Measurements from ENCODE around the gene NUP160.
"Not testable (repeated sequence)": the region's sequence is repeated elsewhere in the genome, so short reads cannot be mapped to it uniquely, and the experiment has no call there.

Gene NUP160

DNA sequence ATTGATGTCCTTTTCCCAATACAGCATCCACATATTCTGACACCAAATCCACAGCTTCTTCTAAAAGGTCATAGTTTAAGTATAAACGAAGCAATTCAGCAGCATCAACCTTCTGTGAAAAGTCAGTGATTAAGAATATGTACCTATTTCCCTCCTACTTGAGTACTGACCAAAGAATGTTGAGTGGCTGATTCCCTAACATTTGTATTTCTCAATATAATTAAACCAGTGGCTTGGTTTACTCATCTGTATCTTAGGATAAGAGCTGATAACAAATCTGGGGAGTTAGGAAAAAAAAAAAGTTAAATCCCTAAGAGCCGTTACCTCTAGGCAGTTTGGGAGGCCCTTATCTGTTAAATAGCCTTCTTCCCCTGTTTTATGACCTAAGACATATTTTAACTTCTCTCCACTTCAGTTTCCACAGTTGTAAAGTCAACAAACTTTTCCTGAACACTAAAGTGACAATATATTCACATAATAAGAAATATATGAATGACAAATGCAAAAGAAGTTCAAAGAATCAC is 65.0 kb downstream of the NUP160 start:
- no peak overlapping the region for H3K4me3 ChIP-seq (ENCODE audit: low read length)
- no peak overlapping the region for H3K27ac ChIP-seq (ENCODE audit: low read depth, low read length)
- H3K27me3 ChIP-seq (ENCODE audit: insufficient read depth, low read length, poor library complexity): no peaks in the 10 kb centered on the region
- no peak overlapping the region for H3K4ac ChIP-seq (ENCODE audit: low read depth, low read length)
- H3K23ac ChIP-seq (ENCODE audit: low read length): no peak overlapping the region
- H3K9ac ChIP-seq (ENCODE audit: low read length): no peak overlapping the region
- no peaks in the 10 kb centered on the region for H3K79me2 ChIP-seq (ENCODE audit: control insufficient read depth, insufficient read depth, low read length)
- H3K4me2 ChIP-seq (ENCODE audit: low read length): no peak overlapping the region
- no peak overlapping the region for H2BK120ac ChIP-seq (ENCODE audit: low read depth, low read length)
- no CpG with 5 or more reads among the region's 2 CpGs for WGBS (ENCODE audit: extremely low coverage, insufficient coverage, low lambda C conversion rate)
- H4K5ac ChIP-seq (ENCODE audit: low read length): no peak overlapping the region
- no peak overlapping the region for H2BK15ac ChIP-seq (replicated peaks; ENCODE audit: low read depth)
- H2AK5ac ChIP-seq (ENCODE audit: low read length): no peak overlapping the region
- no peak for DNase-seq
- H3K4me1 ChIP-seq (ENCODE audit: control insufficient read depth, low read depth, low read length): no peaks in the 10 kb centered on the region
- H4K8ac ChIP-seq (ENCODE audit: low read depth, low read length): no peak overlapping the region
- H3K36me3 ChIP-seq (ENCODE audit: control insufficient read depth, insufficient read depth, low read length): peaks cover 21% of the 10 kb centered on the region
- no peak overlapping the region for H3K18ac ChIP-seq (ENCODE audit: low read length)
- H3K56ac ChIP-seq (ENCODE audit: low read length): no peak overlapping the region
- no peak overlapping the region for H2BK5ac ChIP-seq (ENCODE audit: low read length)
- H3K79me1 ChIP-seq (ENCODE audit: low read length): no peaks in the 10 kb centered on the region

DNA sequence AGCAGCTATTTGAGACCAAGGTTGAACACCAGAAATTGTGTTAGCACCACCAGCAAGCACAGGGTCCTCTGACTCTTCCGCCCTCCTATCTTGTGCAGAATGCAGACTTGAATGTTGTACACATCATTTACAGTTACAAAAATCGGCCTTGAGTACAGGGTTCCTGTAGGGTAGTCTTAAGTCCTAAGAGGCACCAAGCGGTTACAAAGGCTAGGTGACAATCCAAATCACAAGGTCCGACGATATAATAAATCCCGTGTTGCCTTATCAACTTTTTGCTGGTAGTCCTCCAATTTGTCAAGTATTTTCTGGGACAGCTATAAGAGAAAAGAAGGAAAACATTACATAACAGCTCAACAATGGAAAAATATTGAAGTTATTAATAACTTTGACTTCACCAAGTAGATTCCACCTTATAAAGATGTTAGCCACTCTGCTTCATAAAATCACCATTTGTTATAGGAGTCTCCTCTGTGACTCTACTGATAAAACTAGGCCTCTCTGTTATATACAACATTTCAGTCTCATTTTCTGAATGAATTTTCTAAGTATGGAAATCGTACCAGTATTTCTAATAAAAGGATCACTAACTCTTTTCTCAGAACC is 69.2 kb downstream of the NUP160 start:
- Histone ChIP-seq H4K8ac (ENCODE audit: low read depth, low read length) (no peak overlapping the region), H3K27me3 (ENCODE audit: insufficient read depth, low read length, poor library complexity) (no peaks in the 10 kb centered on the region), H3K36me3 (ENCODE audit: control insufficient read depth, insufficient read depth, low read length) (peaks cover 11% of the 10 kb centered on the region), H3K27ac (ENCODE audit: low read depth, low read length) (no peak overlapping the region), H3K4me2 (ENCODE audit: low read length) (no peak overlapping the region), H3K18ac (ENCODE audit: low read length) (no peak overlapping the region), H3K4me3 (ENCODE audit: low read length) (no peak overlapping the region), H2BK5ac (ENCODE audit: low read length) (no peak overlapping the region), H2BK15ac (replicated peaks; ENCODE audit: low read depth) (no peak overlapping the region), H3K79me2 (ENCODE audit: control insufficient read depth, insufficient read depth, low read length) (no peaks in the 10 kb centered on the region), H2AK5ac (ENCODE audit: low read length) (no peak overlapping the region), H4K5ac (ENCODE audit: low read length) (no peak overlapping the region), H3K9ac (ENCODE audit: low read length) (no peak overlapping the region), H3K4me1 (ENCODE audit: control insufficient read depth, low read depth, low read length) (no peaks in the 10 kb centered on the region), H3K23ac (ENCODE audit: low read length) (no peak overlapping the region), H2BK120ac (ENCODE audit: low read depth, low read length) (no peak overlapping the region), H3K56ac (ENCODE audit: low read length) (no peak overlapping the region), H3K4ac (ENCODE audit: low read depth, low read length) (no peak overlapping the region), H3K79me1 (ENCODE audit: low read length) (no peaks in the 10 kb centered on the region)
- WGBS (ENCODE audit: extremely low coverage, insufficient coverage, low lambda C conversion rate): no CpG with 5 or more reads among the region's 7 CpGs
- no peak for DNase-seq

DNA sequence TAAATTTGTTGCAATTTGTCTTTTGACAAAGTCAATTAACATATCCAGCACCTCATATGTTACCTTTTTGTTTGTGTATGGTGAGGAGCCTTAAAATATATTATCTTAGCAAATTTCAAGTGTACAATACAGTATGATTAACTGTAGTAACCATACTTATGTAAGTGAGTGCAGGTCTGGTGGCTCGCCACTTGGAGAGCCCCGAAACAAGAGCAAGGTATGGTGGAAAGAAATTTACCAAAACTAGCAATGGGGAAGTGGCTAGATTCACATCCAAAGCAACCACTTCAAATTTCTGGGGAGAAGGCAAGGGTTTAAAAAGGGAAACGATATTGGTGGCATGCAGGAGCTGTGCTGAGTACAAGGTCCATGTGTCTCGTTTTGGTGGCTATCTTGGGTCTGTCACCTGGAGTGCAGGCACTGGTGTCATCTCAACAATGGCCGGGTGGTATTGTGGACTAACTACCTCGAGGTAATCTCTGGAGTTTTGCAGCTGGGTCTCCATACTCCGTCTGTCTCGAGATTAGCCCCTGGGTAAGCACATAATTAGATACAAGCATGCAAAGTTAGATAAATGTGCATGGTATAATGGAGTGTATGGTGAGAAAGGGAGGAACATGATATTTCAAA is 72.8 kb downstream of the NUP160 start:
- Histone ChIP-seq H3K36me3 (ENCODE audit: control insufficient read depth, insufficient read depth, low read length) (peaks cover 9% of the 10 kb centered on the region), H3K4me3 (ENCODE audit: low read length) (no peak overlapping the region), H3K79me2 (ENCODE audit: control insufficient read depth, insufficient read depth, low read length) (no peaks in the 10 kb centered on the region), H3K9ac (ENCODE audit: low read length) (no peak overlapping the region), H3K4me2 (ENCODE audit: low read length) (no peak overlapping the region), H3K27ac (ENCODE audit: low read depth, low read length) (no peak overlapping the region), H3K56ac (ENCODE audit: low read length) (no peak overlapping the region), H4K8ac (ENCODE audit: low read depth, low read length) (no peak overlapping the region), H3K79me1 (ENCODE audit: low read length) (no peaks in the 10 kb centered on the region), H3K27me3 (ENCODE audit: insufficient read depth, low read length, poor library complexity) (no peaks in the 10 kb centered on the region), H2AK5ac (ENCODE audit: low read length) (no peak overlapping the region), H4K5ac (ENCODE audit: low read length) (no peak overlapping the region), H3K4ac (ENCODE audit: low read depth, low read length) (no peak overlapping the region), H2BK15ac (replicated peaks; ENCODE audit: low read depth) (no peak overlapping the region), H2BK120ac (ENCODE audit: low read depth, low read length) (no peak overlapping the region), H2BK5ac (ENCODE audit: low read length) (no peak overlapping the region), H3K23ac (ENCODE audit: low read length) (no peak overlapping the region), H3K4me1 (ENCODE audit: control insufficient read depth, low read depth, low read length) (no peaks in the 10 kb centered on the region), H3K18ac (ENCODE audit: low read length) (no peak overlapping the region)
- no CpG with 5 or more reads among the region's 8 CpGs for WGBS (ENCODE audit: extremely low coverage, insufficient coverage, low lambda C conversion rate)
- DNase-seq: no peak

DNA sequence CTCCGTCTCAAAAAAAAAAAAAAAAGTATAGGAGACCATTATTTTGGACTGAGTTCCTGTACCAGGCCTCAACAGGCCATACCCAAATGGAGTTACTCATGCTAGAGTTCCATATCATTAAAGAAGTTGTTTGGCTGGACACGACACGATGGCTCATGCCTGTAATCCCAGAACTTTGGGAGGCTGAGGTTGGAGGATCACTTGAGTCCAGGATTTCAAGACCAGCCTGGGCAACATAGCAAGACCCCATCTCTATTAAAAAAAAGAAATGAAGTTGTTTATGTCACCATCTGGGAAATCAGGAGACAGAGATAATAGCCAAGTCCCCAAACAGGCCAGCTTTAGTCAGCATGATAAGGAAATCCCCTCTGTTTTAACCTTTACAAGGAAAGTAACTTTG is 74.3 kb downstream of the NUP160 start:
- Histone ChIP-seq H2AK5ac (ENCODE audit: low read length) (no peak overlapping the region), H3K9ac (ENCODE audit: low read length) (no peak overlapping the region), H2BK15ac (replicated peaks; ENCODE audit: low read depth) (no peak overlapping the region), H2BK5ac (ENCODE audit: low read length) (no peak overlapping the region), H4K5ac (ENCODE audit: low read length) (no peak overlapping the region), H3K79me2 (ENCODE audit: control insufficient read depth, insufficient read depth, low read length) (no peaks in the 10 kb centered on the region), H3K27ac (ENCODE audit: low read depth, low read length) (no peak overlapping the region), H3K79me1 (ENCODE audit: low read length) (no peaks in the 10 kb centered on the region), H3K23ac (ENCODE audit: low read length) (no peak overlapping the region), H3K27me3 (ENCODE audit: insufficient read depth, low read length, poor library complexity) (no peaks in the 10 kb centered on the region), H3K4me2 (ENCODE audit: low read length) (no peak overlapping the region), H3K56ac (ENCODE audit: low read length) (no peak overlapping the region), H2BK120ac (ENCODE audit: low read depth, low read length) (no peak overlapping the region), H3K18ac (ENCODE audit: low read length) (no peak overlapping the region), H3K4me1 (ENCODE audit: control insufficient read depth, low read depth, low read length) (no peaks in the 10 kb centered on the region), H3K4me3 (ENCODE audit: low read length) (no peak overlapping the region), H3K4ac (ENCODE audit: low read depth, low read length) (no peak overlapping the region), H4K8ac (ENCODE audit: low read depth, low read length) (no peak overlapping the region), H3K36me3 (ENCODE audit: control insufficient read depth, insufficient read depth, low read length) (peaks cover 4% of the 10 kb centered on the region)
- no peak for DNase-seq
- no CpG with 5 or more reads among the region's 3 CpGs for WGBS (ENCODE audit: extremely low coverage, insufficient coverage, low lambda C conversion rate)

DNA sequence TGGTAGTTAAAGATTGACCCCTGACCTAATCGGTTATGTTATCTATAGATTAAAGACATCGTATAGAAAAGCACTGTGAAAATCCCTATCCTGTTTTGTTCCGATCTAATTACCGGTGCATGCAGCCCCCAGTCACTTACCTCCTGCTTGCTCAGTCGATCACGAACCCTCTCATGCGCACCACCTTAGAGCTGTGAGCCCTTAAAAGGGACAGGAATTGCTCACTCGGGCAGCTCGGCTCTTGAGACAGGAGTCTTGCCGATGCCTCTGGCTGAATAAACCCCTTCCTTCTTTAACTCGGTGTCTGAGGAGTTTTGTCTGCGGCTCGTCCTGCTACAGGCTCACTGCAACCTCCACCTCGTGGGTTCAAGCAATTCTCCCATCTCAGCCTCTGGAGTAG is 78.6 kb downstream of the NUP160 start:
- H3K4me3 ChIP-seq (ENCODE audit: low read length); H3K4me2 ChIP-seq (ENCODE audit: low read length); H2BK5ac ChIP-seq (ENCODE audit: low read length); H3K56ac ChIP-seq (ENCODE audit: low read length); H3K27me3 ChIP-seq (ENCODE audit: insufficient read depth, low read length, poor library complexity); H2BK120ac ChIP-seq (ENCODE audit: low read depth, low read length); H3K36me3 ChIP-seq (ENCODE audit: control insufficient read depth, insufficient read depth, low read length); H3K23ac ChIP-seq (ENCODE audit: low read length); H3K4me1 ChIP-seq (ENCODE audit: control insufficient read depth, low read depth, low read length); DNase-seq; H4K8ac ChIP-seq (ENCODE audit: low read depth, low read length); H3K9ac ChIP-seq (ENCODE audit: low read length); H3K18ac ChIP-seq (ENCODE audit: low read length); H4K5ac ChIP-seq (ENCODE audit: low read length); H3K27ac ChIP-seq (ENCODE audit: low read depth, low read length); H3K79me1 ChIP-seq (ENCODE audit: low read length); H2AK5ac ChIP-seq (ENCODE audit: low read length); H2BK15ac ChIP-seq (replicated peaks; ENCODE audit: low read depth); H3K4ac ChIP-seq (ENCODE audit: low read depth, low read length): not testable (repeated sequence)
- H3K79me2 ChIP-seq (ENCODE audit: control insufficient read depth, insufficient read depth, low read length): peaks cover 23% of the 10 kb centered on the region
- WGBS (ENCODE audit: extremely low coverage, insufficient coverage, low lambda C conversion rate): no CpG with 5 or more reads among the region's 14 CpGs
